Spleen (tissue), 7 donors: Measurements from ENCODE around the gene TEX26.

Source experiments
- POLR2A ChIP-seq, 3 donors: fragments of 450-650 bp; IDR thresholded peaks; one replicate each; pipeline ENCODE4 v1.5.1; 2017; ENCODE audit warnings: antibody characterized with exemption in 3 of 3, mild to moderate bottlenecking in 1 of 3
- POLR2AphosphoS5 ChIP-seq, 3 donors: sonication (generic); formaldehyde crosslinking; IDR thresholded peaks; one replicate each; pipeline ENCODE4 v1.5.1; 2017; ENCODE audit warnings: antibody characterized with exemption in 3 of 3
- TF ChIP-seq, protein P1 (sequence below), 11 experiments: fragments of 200-600 bp in 7 of 11; fragments of 450-650 bp in 4 of 11; sonication (generic) in 4 of 11; IDR thresholded peaks in 8 of 11; conservative IDR thresholded peaks in 3 of 11; 1 replicate in 7 of 11; 2 replicates in 4 of 11; pipeline versions ENCODE4 v1.4.0 to v1.8.0; 2016 to 2021; ENCODE audit warnings: antibody characterized with exemption in 11 of 11, inconsistent platforms in 4 of 11, mild to moderate bottlenecking in 1 of 11
- donor health status: DM: no; HTN: no; CAD: no; lungs with moderate emphysema.
- donor health status: DM: no; HTN: no; CAD: no.
- donor health status: DM: no; HTN: no; CAD: no.

DNA sequence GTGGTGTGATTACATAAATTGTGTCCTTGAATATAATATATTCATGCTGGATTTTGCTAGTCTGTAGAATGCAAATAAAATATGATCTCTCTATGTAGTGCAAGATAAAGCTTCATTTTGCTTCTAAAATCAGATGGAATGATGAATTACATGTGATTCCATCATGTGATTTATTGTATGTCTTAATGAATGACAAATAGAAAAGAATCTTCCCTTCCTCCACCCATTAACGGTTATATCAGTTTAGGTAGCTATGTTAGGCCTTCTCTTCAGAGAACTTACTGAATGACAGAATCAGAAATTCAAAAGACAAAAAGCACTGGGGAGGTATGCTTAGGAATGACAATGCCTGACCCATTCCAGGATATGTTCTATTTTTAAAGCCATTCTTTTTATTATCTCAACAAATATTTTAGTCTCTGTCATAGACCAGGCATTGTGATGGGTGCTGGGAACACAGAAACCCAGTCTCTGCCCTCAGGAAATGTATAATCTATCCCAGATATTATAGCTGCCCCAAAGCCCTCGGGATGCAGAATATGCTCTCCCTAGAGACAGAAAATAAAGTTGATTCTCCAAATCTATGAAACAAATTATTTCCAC is 90.6 kb downstream of the TEX26 start:
- TF ChIP-seq, protein P1, sequence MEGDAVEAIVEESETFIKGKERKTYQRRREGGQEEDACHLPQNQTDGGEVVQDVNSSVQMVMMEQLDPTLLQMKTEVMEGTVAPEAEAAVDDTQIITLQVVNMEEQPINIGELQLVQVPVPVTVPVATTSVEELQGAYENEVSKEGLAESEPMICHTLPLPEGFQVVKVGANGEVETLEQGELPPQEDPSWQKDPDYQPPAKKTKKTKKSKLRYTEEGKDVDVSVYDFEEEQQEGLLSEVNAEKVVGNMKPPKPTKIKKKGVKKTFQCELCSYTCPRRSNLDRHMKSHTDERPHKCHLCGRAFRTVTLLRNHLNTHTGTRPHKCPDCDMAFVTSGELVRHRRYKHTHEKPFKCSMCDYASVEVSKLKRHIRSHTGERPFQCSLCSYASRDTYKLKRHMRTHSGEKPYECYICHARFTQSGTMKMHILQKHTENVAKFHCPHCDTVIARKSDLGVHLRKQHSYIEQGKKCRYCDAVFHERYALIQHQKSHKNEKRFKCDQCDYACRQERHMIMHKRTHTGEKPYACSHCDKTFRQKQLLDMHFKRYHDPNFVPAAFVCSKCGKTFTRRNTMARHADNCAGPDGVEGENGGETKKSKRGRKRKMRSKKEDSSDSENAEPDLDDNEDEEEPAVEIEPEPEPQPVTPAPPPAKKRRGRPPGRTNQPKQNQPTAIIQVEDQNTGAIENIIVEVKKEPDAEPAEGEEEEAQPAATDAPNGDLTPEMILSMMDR (IDR thresholded peaks at IDR 0.05 in 8 of 11, conservative IDR thresholded peaks at IDR 0.05 in 3 of 11) = no peak
- TF ChIP-seq POLR2AphosphoS5 (IDR thresholded peaks at IDR 0.05) (no peak), POLR2A (IDR thresholded peaks at IDR 0.05) (no peak)
